Stimulated activated naive CD4-positive, alpha-beta T cell treated with Interleukin-2 at 50 U/mL for 16 hours (primary cell): ENCODE results near the gene MAGEA6.
"Not testable (repeated sequence)": the region's sequence is repeated elsewhere in the genome, so short reads cannot be mapped to it uniquely, and the experiment has no call there.

Source experiments
- DNase-seq: peaks from one replicate; lab custom pipeline; 2025; lab: John Stamatoyannopoulos, UW

The MAGEA6 gene, protein sequence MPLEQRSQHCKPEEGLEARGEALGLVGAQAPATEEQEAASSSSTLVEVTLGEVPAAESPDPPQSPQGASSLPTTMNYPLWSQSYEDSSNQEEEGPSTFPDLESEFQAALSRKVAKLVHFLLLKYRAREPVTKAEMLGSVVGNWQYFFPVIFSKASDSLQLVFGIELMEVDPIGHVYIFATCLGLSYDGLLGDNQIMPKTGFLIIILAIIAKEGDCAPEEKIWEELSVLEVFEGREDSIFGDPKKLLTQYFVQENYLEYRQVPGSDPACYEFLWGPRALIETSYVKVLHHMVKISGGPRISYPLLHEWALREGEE

DNA sequence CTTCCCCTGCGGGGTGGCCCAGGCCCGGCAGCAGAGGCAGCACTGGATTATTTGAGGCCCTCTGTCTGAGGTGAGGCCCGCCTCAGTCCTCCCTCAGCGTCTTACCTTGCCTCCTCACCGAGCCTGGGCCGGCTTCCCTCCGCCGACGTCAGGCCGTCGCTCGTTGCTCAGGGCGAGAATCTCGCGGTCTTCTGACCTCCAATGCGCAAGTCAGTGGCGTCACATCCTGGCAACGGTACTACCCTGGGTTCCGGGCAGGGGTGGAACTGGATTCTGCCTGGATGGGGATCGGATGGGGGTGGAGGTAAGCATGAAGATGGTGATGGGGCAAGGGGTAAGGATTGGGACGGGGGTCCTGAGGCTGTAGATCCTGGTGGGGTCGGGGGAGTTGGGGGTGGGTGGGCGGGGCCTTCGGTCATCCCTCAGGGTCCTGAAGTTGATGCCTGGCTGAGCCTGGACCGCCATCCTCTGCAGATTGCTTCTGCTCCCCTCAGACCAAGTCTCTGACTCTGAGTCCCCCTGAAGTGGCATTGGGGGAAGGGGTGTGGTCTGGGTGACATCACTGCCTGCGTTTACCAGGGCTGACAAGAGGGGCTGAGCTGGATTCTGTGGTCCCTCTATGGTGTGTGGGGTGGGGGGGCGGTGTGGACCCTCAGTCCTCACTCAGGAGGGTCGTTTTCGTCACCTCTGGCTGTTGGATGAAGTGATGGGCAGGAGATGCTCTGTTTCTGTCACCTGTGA is at the start of gene MAGEA6:
Gene MAGEA6 (minus strand): TSS at position 141 of the 741 bp plus-strand sequence. CDS start 2,039 bp downstream, outside the sequence.
- DNase-seq = not testable (repeated sequence)

DNA sequence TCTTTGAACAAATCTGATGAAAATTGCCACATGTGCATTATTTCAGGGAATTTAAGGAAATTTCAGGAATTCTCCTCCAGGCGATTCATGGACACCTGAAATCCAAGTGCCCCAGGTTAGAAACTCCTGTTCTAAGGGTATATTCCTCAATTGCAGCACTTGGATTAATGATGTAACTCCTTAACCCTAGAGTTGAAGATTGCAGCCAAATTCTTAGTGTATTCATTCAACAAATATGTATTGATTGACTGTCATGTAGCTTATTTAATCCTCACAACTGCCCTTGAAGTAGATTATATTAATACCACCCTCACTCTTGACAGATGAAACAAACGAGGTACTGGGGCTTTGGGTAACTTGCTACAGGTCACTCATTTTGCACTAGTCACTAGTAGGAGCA is 49.8 kb upstream of the MAGEA6 start:
- DNase-seq = no peak

- no peak for DNase-seq
These were observed 48.9 kb upstream of the MAGEA6 start for GRCh38 chrX:152818356-152818755.

GRCh38 chrX:152817078-152817764 is 47.7 kb upstream of the MAGEA6 start:
- no peak for DNase-seq

DNA sequence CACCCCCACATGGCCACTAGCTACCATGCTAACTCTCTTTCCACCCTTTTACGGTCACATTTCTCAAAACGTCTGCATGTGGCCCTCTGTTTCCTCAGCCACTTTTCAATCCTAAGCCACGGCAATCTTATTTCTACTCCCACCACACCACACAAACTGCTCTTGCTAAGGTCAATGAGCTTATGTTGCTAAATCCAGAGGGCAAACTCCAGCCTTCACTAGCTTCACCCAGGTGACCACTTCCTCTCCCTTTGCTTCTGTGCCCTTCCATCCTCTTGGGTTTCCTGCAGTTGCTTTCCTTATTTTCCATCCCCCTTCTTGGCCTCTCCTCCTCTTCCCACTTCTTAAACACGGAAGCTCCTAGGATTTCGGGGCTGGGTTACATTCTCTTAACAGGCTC is 44.6 kb upstream of the MAGEA6 start:
- no peak for DNase-seq

- DNase-seq = no peak
These were observed 43.7 kb upstream of the MAGEA6 start for GRCh38 chrX:152813206-152813605.

DNA sequence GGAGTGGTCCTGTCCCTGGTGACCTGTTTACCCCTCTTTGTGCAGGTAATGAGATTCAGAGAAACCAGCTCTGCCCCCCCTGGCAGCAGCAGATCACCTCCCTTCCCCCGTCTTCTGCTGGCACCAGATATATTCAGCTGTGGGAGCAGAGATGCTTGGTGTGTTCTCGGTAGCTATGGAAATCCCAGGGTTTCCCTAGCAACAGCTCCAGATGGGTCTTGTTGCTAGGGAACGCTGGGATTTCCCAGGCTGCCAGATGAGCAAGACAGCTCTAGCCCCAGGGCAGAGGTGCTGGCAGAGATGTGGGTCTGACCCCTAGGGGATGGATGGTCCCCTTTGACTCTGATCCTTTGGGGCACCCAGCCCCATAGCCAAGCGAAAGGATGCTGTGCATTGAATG is 40.9 kb upstream of the MAGEA6 start:
- DNase-seq = no peak

- DNase-seq = no peak
These were observed 36.5 kb upstream of the MAGEA6 start for GRCh38 chrX:152806035-152806434.

DNA sequence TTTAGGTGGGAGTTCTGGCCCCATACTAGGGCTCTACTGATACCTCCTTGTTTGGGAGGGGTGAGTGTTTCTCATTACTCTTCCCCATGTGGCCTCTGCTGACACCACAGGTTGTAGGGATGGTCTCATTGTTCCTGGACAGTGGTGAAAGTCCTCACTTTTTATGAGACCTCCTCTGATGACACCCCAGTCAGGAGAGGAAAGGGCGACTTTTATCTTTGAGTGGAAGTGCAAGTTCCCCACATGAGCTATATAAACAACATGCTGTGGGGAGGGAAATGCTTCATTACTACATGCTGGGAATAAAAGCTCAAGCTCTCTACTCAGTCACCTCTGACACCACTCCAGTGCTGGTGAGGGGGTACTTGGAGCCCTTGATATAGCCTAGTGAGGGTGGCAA is 29.5 kb upstream of the MAGEA6 start:
- DNase-seq = no peak

DNA sequence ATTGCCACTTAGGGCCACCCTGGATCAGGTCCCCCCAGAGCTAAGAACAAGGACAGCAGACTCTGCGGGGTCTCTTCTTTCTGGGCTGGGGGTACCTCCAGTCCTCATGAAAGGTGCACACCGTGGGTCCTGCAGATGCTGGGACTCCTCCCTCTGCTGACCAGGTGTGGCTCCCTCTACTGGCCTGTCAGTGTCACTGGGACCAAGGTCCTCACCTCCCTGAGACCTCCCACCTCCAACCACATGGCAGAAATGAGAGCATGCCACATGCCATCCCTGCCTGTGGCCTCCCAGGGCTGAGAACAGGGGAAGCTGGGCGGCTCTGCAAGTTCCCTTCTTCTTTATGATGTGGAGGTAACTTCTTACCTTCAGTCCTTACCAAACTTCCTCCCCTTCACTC is 17.6 kb upstream of the MAGEA6 start:
- DNase-seq = not testable (repeated sequence)

DNA sequence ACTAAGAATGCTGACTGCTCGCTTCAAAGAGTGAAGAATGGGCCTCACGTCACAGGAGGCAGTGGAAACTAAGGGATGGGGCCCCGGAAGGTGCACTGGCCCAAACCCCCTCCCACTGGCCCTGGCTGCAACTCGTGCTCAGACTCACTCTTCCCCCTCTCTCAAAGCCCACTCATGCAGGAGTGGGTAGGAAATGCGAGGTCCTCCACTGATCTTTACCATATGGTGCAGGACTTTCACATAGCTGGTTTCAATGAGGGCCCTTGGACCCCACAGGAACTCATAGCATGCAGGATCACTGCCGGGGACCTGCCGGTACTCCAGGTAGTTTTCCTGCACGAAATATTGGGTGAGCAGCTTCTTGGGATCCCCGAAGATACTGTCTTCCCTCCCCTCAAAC is 2.9 kb downstream of the MAGEA6 start:
- not testable (repeated sequence) for DNase-seq

DNA sequence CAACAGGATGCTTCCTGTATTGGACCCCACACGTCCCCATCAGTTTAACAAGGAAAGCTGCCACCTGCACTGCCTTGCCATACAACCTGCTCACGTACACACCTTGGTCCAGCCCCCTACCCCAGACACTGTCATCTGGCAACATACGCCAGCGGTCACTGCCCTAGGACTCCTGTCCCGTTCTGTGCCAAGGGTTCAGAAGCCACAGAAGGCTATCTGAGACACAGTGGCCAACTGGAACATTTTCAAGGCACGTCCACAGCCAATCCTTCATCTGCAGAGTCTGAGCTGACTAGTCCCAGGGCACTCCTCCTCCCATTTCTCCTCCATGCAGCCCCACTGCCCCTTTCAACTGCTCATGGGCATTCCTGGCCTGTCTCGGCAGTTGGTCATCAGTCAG is 7.9 kb downstream of the MAGEA6 start:
- DNase-seq = not testable (repeated sequence)

DNA sequence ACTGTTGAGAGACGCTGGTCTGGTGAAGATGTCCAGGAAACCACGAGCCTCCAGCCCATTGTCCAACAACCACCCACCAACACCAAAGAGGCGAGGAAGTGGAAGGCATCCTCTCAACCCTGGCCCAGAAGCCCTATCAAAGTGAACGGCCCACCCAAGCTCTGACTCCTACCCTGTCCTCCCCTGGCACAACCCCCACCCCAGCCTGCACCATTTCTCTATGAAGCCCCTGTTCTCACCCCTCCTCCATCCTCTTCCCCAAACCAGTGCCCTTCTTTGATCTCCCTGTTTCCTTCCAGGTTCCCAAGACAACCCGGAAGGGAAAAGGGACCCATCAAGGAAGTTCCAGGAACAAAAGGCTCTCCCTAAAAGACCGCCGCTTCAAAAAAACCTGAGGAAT is 9.9 kb downstream of the MAGEA6 start:
- not testable (repeated sequence) for DNase-seq

- DNase-seq = not testable (repeated sequence)
These were observed 10.6 kb downstream of the MAGEA6 start, which contains the start of gene CSAG3 for GRCh38 chrX:152758918-152759317. Gene CSAG3 (plus strand): TSS chrX:152759218.

DNA sequence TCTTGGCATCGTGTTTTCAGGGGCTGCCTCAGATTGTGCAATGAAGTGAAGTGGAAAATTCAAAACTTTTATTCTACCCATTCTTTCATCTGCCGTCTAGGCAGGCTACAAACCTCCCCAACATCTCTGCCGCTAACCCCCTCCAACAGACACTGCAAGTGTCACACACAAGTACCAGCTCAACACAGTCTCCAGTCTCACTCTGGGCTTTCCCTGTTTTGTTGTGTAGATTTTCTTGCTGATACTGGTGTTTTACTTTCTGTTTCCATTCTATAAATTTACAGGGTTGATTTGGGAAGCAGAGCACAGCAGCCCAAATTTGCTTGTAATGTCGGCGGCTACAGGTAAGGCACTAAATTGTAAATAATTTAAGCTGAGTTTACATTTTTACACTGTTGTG is 14.6 kb downstream of the MAGEA6 start:
- not testable (repeated sequence) for DNase-seq

DNA sequence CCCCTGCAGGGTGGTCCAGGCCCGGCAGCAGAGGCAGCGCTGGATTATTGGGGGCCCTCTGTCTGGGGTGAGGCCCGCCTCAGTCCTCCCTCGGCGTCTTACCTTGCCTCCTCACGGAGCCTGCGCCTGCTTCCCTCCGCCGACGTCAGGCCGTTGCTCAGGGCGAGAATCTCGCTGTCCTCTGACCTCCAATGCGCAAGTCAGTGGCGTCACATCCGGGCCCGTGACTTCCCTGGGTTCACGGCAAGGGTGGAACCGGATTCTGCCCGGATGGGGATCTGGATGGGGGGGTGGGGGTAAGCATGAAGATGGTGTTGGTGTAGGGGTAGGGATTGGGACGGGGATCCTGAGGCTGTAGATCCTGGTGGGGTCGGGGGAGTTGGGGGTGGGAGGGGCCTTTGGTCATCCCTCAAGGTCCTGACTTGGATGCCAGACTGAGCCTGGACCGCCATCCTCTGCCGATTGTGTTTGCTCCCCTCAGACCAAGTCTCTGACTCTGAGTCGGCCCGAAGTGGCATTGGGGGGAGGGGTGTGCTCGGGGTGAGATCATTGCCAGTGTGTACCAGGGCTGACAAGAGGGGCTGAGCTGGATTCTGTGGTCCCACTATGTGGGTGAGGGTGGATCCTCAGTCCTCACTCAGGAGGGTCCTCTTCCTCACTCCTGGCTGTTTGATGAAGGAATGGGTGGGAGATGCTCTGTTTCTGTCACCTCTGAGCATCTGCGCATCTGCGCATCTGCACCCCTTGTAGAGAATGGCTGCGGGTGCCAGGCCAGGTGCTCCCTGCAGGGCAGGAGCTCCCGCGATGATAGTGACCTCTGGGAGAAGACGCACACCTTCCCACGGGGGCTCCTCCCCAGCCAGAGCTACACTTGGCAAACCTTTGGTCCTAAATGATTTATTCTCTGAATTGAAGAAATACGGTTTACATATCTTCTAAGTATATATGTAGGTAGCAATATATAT is 15.5 kb downstream of the MAGEA6 start, which contains the start of gene MAGEA2:
Gene MAGEA2 (minus strand): TSS at position 157 of the 965 bp plus-strand sequence. CDS start 2,479 bp downstream, outside the sequence.
- DNase-seq = not testable (repeated sequence)

- no peak for DNase-seq
These were observed 30.9 kb downstream of the MAGEA6 start for GRCh38 chrX:152738560-152738959.

GRCh38 chrX:152736528-152736927 is 33.0 kb downstream of the MAGEA6 start:
- not testable (repeated sequence) for DNase-seq

GRCh38 chrX:152735860-152736511 is 33.5 kb downstream of the MAGEA6 start:
- no peak for DNase-seq

DNA sequence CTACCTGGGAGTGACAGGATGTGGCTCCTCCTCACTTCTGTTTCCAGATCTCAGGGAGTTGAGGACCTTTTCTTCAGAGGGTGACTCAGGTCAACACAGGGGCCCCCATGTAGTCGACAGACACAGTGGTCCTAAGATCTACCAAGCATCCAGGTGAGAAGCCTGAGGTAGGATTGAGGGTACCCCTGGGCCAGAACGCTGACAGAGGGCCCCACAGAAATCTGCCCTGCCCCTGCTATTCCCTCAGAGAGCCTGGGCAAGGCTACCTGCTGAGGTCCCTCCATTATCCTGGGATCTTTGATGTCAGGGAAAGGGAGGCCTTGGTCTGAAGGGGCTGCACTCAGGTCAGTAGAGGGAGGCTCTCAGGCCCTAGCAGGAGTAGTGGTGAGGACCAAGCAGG is 34.4 kb downstream of the MAGEA6 start:
- DNase-seq = no peak
